Measurements from ENCODE around the gene COA7. TPM values are rescaled to one million over a fixed set of nuclear protein-coding genes. Genes with fewer than 3 reads are reported as not detected.

Gene COA7
- polyA plus RNA-seq, 3 donors: 4.8 to 8.5 (median 6.2) TPM

GRCh38 chr1:52727114-52727586, 29.0 kb upstream of the COA7 start:
- H2AFZ ChIP-seq (ENCODE audit: insufficient read depth, low read depth, low read length, poor library complexity, severe bottlenecking): peak overlapping the region; percentile 84

More at GRCh38 chr1:52727114-52727586, 29.0 kb upstream of the COA7 start:
- Histone ChIP-seq H3K27ac (ENCODE audit: low read depth in 1 of 2, low read length in 2 of 2) (peak overlapping the region in 1 of 2 donors; percentile 76), H3K27me3 (ENCODE audit: control insufficient read depth in 2 of 2, insufficient read depth in 2 of 2, low read length in 2 of 2) (no peaks in the 10 kb centered on the region), H3K9ac (ENCODE audit: insufficient read depth, low read length, poor library complexity, severe bottlenecking) (peak overlapping the region; percentile 87), H4K20me1 (ENCODE audit: insufficient read depth, low read length) (peaks cover 41% of the 10 kb centered on the region), H3K36me3 (replicated peaks in 1 of 2; ENCODE audit: control insufficient read depth in 1 of 2, insufficient read depth in 2 of 2, low read length in 2 of 2) (peaks cover 3 to 5% of the 10 kb centered on the region in 2 donors), H3K79me2 (ENCODE audit: insufficient read depth, low read length) (peaks cover 51% of the 10 kb centered on the region), H3K4me1 (ENCODE audit: control insufficient read depth in 1 of 2, insufficient read depth in 2 of 2, low read length in 2 of 2) (peaks cover 12 to 25% of the 10 kb centered on the region in 2 donors), H3K4me3 (replicated peaks in 1 of 3; ENCODE audit: low read depth in 2 of 3, low read length in 3 of 3) (peak overlapping the region; percentile 71 to 100 (median 86)), H3K4me2 (replicated peaks; ENCODE audit: extremely low read depth, low read length, poor library complexity, severe bottlenecking) (peak overlapping the region; percentile 99), H3K9me3 (replicated peaks in 1 of 2; ENCODE audit: control insufficient read depth in 1 of 2, insufficient read depth in 1 of 2, low read length in 2 of 2) (no peaks in the 10 kb centered on the region)
- H3K27me3 Mint-ChIP-seq (ENCODE audit: low read depth in 3 of 3): peaks cover 3 to 9% (median 4%) of the 10 kb centered on the region in 3 donors
- peak; percentile 2 to 17 (median 5) for DNase-seq
- WGBS (ENCODE audit: insufficient coverage): 1% methylated on average over 6 of the region's 14 CpGs
- peaks cover 8 to 9% of the 10 kb centered on the region in 2 donors for H3K36me3 Mint-ChIP-seq
- H3K27ac Mint-ChIP-seq: peak overlapping the region; percentile 62 to 91 (median 83)
- no peak for TF ChIP-seq CTCF (IDR thresholded peaks at IDR 0.05)
- peaks cover 29% of the 10 kb centered on the region for H3K4me1 Mint-ChIP-seq
- intact Hi-C loops (cut with micrococcal nuclease): no loop called here
- H3K9me3 Mint-ChIP-seq: peaks cover 0 to 1% (median 0%) of the 10 kb centered on the region in 7 donors
- peak overlapping the region; percentile 94 to 96 for H3K4me3 Mint-ChIP-seq

Data from CD14-positive monocyte (primary cell).